Stimulated activated CD4-positive, alpha-beta T cell treated with anti-CD3 and anti-CD28 coated beads, Interleukin-1b, Interleukin-23, amount 100 ng/mL, for 1 hour (primary cell): ENCODE measurements around the gene ART3.

Experiments used
- DNase-seq, 2 donors: peaks; one replicate each; pipeline ENCODE4 v3.0.0-alpha.2; 2020; ENCODE audit warnings: low read depth in 2 of 2

ART3 gene

DNA sequence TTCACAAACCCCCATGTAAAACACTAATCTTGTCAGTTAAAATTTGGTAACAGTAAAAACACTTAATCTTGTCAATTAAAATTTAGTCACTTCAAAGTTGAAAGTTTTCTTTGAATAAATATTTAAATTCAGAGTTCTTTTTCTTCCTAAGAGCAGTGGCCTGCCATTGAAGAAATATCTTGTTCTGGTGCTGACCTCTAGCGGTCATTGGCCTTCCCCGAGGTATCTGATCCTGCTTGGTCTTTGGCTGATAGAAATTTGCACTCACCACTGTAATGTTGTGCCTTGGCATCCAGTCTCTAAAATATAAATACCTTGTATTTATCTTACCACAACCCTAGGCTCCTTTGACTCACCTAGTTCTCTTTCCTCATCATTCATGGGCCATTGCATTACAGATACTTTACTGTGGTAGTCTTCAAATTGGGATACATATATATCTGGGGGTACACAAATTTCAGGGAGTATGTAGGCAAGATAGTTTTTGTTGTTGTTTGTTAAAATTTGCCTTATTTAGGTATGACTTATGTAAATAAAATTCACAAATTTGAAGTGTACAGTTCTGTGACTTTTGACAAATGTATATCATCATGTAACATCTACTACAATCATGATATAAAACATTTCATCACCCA, 6.7 kb upstream of the ART3 start:
- peak; percentile 22 to 30 for DNase-seq

DNA sequence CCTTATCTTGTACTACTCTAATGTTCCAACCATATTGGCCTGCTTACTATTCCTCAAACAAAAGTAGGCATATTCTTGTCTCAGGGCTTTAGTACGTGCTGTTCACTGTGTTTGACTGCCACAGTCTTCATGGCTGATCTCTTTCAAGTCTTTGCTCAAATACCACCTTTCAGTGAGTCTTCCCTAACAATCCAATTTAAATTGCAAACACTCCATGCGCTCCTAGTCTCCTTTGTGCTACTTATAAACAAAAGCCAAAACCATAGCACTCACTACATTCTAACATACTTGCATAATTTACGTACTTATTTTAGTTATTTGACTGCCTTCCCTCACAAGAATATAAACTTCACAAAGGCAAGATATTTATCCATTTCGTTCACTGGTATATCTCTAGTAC, 1.7 kb upstream of the ART3 start:
- DNase-seq, result no peak

DNA sequence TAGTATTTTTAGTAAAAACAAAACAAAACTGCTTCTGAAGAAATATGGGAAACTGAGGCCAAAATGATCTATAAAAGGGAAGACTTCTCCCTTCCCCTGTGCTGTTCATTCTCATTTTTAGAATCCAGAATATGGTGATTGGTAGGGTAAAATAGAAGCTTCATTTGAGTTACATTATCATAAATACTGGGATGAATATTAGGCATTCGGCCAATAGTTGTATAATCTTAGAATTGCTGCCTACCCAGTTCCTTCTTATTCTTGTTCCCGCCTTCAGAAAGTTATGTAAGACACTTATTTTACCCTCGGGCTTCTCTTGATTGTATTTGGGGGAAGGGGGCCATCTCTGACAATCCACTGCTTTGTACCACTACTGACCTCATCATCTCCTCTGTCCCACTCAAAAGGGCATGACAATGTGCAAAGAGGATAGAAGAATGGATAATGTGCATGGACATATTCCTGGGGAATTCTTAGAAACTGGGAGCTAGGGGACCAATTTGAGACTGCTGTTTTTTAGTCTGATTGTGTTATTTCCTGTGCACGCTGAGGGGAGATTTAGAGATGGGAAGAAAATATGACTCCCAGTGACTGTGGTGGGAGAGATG, 588 bp downstream of the ART3 start:
- no peak for DNase-seq

DNA sequence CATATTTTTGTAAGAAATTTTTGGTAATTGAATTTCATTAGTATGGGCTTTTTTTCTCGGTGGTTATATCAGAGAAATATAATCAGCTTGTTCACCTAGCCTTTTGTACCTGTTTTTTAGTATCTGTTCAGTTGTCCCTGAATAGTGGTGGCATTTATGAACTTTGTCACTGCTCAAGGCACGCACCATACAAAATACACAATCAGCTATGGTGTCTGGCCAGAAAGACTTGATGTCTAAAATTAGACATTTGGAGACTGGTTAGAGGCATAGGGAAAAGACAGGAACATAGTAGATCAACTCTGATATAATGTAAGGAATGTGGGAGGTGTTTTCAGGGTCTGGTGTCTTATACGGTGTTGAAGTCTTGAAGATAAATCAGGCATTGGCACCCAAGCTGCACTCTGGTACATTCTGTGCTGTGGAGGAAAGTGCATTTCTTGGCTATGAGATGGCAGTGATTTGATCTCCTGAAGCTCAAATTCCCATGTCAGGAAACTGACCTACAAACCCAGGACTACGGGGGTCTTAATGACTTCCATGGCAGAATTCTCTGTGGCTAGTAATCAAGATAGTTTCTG, 3.6 kb downstream of the ART3 start:
- no peak for DNase-seq

DNA sequence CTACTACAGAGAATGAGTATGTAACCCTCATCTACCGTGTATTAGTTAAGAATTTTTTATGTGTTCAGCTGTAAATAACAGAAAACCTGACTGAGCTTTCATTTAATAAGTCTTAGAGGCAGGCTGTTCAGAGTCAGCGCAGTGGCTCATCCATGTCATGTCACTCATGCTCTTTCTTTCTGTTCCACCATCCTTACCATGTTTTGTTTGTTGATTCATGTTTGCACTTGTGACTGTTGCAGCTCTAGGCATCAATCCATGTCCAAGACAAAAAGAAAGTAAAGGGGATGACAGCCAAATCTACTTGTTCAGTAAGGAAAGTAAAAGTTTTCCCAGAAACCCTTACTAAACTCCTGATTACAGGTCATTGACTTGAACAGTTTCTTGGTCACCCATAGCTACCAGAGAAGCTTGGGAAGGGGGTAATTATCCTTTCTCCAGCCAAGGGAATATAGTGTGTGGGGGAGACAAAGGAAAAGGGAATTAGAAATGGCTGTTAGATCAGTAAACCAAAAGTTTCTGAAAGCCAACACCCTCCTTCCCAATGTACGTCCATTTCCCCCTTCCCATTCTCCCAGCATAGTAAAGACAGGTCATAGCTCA, 9.0 kb downstream of the ART3 start:
- no peak for DNase-seq

DNA sequence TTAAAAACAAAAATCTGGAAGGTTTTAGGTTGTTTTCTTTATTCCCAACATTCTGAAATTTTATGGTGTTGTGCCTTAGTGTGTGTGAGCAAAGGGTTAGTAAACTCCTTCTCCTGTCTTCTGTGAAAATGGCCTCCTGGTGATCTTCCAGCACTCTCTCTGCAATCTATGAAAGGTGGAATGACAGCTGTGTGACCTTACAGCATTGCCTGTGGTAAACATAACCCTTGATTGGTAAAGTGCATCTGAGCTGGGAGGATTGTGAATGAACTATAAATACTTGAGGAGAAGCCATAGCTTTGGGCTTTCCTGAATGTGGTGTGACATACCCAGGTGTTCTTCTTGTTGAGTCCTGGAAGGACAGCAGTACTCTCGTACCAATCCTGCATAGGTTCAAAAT, 10.0 kb downstream of the ART3 start:
- no peak for DNase-seq

DNA sequence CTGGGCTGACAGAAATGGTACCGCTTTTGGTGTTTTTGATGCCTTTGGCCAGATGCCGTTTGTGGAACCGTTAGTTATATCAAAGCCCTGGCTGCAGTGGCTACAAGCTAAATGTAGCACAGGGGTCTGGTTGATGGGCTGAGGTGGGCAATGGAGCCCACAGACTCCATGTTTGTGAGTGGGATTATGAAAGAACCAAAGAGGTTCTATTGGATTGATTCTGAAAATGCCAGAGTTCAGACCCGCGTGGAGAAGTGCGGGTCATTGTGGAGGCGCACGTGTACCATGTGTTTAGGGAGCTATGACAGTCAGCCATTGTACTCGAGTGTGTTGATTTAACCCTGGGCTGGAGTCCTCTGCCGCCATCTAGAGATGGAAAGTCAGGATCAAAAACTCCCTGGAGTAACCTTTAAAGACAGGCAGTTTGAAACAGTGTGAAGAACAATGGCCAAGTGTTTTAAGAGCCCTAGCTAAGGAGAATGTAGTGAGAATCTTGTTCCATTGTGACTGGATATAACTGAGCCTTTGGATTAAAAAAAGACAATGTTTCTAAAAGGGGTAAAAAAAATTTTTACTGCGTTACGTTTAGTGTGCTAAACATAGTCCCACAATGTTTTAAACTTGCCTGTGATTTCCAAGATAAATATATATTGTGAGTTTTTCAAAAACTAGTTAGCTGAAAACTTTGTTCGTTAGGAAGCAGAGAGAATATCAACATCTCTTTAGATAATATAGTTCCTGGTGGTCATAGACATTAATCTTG, 12.7 kb downstream of the ART3 start:
- DNase-seq, result no peak

DNA sequence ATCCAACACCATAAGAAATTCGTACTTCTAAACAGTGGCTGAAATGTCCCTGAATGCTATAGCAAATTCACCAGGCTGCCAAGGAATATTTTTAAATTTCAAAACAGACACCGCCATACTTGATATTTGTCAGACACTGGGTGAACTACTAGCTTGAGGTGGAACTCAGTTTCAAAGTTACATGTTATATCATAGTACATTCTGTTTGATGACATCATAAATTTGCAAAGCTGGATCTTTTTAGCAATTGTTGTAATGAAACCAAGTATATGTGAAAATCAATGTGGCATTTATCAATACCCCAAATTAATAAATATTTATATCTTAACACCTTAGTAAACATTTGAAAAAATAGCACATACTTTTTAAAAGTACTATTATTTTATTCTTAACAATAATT, 14.2 kb downstream of the ART3 start:
- no peak for DNase-seq

DNA sequence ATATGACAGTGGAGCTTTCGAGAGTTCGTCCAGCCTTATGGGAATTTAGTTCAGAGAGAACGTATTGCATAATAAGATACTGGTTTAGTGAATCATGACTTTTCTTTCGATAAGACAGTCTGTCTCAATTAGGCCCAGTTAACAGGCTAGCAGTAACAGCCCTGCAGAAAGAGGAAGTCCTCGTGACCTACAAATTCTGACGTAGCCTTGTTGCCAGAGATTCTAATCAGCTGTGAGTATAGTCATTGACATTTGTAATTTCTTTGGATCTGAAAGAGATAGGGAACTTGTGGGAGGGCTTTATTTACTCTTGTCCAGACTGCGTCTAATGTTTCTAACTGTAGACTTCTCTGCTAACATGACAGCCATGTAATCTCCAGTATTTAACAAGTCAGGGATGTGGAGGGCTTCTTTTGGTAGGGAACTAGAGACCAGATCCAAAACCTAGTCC, 15.8 kb downstream of the ART3 start:
- DNase-seq, result no peak

DNA sequence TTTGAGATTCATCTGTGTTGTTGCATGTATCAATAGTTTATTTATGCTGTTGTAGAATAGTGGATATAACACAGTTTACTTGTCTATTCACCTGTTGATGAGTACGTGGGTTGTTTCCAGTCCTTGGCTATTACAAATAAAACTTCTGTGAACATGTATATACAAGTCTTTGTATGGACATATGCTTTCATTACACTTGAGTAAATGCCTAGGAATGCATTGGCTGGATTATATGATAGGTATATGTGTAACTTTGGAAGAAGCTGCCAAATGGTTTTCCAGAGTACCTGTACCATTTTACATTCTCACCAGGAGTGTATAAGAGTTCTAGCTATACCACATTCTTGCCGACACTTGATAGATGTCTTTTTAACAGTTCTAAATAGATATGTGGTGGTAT, 16.5 kb downstream of the ART3 start:
- DNase-seq, result no peak

DNA sequence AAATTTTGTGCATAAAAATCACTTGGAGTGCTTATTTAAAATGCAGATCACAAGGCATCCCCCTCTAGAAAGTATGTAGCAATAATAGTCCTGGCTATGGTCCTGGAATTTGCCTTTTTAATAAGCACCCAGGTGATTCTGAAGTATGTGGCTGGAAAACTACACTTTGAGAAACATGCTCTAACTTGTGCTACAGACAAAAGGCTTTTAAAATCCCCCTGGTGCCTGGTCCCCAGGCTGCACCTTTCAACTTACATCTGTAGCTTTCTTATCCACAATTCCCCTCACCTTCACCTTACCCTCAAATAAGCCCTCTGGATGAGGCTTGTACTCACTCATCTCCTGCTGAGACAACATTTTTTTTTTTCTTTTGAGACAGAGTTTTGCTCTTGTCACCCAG, 21.1 kb downstream of the ART3 start:
- no peak for DNase-seq

DNA sequence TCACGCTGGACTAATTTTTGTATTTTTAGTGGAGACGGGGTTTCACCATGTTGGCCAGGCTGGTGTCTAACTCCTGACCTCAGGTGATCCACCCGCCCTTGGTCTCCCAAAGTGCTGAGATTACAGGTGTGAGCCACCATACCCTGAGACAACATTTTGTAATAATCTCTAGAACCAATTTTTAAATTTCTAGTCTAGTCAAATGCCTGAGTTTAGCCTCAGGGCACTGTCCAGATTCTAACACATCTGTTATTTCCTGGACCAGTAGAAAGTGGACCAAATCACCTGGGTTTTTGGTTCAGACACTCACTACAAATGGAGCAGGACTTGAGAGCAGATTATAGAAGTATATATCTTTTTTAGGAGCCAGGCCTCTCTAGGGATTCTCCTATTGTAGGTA, 21.6 kb downstream of the ART3 start:
- DNase-seq, result no peak

DNA sequence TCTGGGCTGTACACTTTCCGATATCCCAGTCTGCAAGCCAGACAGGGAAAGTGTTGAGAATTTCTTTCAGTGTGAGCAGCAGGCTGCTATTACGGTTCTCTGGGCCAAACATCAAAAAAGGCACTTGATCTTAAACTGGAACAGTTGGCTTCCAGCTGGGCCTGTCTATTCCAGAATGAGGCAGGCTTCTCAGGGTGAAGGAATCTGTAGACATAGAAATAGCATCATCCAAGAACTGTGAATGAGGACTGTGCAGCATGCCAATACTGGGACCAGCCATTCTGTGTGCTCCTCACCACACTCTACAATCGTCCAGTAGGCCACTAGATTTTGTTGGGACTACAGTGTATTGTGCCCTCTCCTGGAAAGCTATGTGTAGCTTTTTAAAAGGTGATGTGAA, 31.1 kb downstream of the ART3 start:
- no peak for DNase-seq

DNA sequence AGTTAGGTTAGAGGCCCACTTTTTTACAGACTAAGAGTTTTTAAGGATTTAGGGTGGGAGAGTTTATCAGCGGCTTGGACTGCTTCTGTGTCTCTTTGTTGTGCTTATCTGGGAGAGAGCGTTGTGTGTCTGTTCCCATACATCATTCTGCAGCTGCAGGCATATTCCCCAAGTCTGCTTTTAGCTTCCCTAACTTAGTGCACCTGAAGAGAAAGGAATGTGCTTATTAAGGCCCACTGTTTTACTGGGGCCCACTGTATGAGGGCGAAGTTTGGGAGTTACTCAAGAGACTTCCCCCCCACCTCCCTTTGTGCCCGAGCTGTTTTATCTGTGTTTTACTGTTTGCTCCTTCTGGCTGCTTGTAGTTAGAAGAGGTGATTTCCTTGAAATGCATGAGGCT, 31.9 kb downstream of the ART3 start:
- DNase-seq, result no peak

DNA sequence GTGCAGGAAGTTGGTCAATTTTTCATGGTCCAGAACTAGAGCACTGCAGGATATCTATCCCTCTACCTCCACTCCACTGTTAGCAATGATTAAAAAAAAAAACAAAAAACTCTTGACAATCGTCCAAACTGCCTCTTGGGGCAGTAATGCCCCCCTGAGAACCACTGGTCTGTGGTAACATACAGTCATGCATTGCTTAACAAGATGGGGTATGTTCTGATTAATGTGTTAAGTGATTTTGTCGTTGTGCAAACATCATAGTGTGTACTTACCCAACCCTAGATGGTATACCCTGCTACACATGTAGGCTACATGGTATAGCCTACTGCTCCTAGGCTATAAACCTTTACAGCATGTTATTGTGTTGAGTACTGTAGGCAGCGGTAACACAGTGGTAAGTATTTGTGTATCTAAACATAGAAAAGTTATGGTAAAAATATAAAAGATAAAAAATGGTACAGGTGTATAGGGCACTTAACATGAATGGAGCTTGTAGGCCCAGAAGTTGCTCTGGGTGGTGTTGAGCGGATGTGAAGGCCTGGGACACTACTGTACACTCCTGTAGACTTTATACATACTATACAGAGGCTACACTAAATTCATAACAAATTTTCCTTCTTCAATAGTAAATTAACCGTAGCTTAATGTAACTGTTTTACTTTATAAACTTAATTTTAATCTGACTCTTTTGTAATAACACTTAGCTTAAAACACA, 34.1 kb downstream of the ART3 start:
- DNase-seq, result no peak

DNA sequence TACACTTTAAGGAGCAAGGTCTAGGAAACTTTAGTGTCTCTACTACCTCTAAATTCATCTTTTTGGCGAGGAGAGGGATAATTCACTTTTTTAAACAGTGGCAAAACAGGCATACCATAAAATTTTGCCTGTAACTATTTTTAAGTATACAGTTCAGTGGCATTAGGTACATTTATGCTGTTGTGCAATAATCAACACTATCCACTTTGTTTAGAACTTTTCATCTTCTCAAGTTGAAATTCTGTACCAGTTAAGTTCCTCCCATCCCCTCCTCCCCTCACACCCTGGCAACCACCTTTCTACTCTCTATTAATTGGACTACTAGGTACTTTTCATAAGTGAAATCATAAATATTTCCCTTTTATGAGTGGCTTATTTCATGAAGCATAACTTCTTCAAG, 42.3 kb downstream of the ART3 start:
- DNase-seq, result no peak

DNA sequence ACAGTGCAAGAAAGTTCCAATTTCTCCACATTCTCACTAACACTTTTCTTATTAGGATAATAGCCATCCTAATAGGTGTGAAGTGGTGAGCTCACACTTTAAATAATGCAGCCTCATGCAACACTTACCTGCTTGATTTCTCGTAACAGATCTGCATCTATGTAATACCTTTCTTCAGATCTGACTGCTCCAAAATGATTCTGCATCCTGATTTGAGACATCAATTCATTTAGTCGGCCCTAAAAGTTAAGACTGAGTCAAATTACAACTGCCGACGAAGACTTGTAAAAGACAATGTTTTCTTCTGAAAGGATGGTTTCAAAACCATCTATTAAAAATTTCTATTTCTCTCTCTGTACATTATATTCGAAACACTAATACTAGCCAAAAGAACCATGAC, 43.0 kb downstream of the ART3 start:
- DNase-seq, result no peak

DNA sequence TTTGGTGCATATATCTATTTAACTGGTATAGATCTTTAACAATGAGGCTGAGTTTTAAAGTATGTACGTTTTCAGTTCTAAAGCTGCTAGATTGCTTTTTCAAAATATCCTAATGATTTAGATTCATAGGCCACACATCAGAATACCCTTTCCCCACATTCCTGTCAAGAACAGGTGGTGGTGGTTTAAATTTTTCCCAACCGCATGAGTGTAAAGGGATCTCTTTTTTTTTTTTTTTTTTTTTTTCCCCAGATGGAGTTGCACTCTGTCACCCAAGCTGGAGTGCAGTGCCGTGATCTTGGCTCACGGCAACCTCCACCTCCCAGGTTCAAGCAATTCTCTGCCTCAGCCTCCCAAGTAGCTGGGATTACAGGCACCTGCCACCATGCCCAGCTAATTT, 45.7 kb downstream of the ART3 start:
- no peak for DNase-seq

DNA sequence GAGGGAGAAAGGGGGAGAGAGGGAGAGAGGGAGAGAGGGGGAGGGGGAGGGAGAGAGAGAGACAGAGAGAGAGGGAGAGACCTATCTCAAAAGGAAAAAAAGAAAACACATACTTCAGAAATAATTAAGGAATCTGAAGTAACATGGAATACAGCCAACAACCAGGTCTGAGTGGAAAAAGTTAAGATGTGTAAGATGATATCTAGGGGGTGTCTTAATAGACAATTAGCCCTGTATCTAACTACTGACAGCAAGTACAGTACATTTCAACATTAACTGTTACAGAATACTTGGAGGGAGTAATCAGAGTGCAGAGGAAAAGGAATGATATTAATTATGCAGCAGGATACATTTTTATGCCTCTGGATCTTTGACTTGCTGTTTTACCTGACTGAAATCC, 51.3 kb downstream of the ART3 start:
- DNase-seq, result no peak

DNA sequence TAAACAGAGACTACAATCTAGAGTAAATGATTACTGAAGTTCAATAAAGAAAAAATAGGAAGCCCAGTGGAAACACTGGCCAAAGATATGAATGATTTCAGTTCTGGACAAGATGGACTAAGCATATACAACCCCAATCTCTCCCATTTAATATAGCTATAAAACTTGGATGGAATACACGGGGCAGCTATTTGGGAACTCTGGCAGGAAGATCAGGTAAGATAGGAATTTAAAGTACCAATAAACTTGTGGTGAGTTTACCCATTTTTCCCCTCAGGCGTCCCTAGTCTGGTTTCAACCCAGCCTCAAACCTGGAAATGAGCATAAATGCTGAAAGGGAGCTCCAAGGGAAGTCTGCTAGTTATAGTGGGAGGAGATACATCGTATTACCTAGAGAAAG, 53.2 kb downstream of the ART3 start:
- no peak for DNase-seq

DNA sequence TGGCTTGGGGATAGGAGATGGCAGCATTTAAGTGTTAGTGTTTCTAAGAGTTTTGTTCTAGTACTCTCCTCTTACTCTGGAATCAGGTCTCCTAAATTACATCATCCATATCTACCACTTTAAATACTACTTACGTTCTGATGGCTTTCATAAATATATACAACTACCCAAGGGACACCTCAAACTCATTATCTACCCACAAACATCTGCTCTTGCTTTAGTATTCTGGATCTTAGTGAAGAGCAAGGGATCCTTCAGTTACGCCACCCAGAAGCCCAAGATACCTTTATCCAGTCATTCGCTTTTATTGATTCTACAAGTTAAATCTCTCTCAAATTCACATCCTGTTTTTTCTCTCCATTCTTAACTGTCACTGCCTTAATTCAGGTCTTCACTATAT, 66.7 kb downstream of the ART3 start:
- DNase-seq, result no peak

DNA sequence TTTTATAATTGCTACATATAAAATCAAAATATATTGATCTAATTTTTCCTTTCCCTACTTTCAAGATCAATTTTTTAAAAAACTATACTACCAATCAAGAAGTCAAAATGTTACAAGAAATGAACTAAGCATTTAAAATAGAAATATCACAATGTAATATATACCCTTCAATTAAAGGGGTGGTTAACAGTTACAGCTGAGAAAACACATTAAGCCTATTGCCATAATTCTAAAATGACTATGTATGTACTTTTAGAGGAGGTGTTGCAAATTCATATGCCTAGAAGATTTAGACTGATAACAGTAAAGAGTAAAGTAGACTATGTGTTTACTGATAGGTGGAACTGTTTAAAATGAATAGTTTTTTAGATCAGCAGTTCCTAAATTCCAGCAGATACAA, 70.0 kb downstream of the ART3 start:
- DNase-seq, result no peak
